DND-41 (cell line): ENCODE data around the gene MAPKAPK3.
A peak's percentile ranks its signal among the peaks of the same experiment; 100 is the strongest.

ENCODE experiments used
- ATAC-seq: fragments of 200-7000 bp; cut with Tn5 transposase; 3 replicates; pipeline ENCODE4 v1.9.1; 2021; ENCODE audit warnings: low read depth; ENCODE audit not compliant: insufficient read depth
- DNase-seq: peaks from one replicate; pipeline ENCODE4 v3.0.0-alpha.2; 2020
- H2AFZ ChIP-seq: 2 replicates; pipeline ENCODE4 v1.6.0; 2012; ENCODE audit warnings: low read depth, low read length
- H3K27ac ChIP-seq: 2 replicates; pipeline ENCODE4 v1.5.1; 2012; ENCODE audit warnings: low read length, inconsistent platforms
- H3K27me3 ChIP-seq: fragments of 200-600 bp; sonication (generic); 2 replicates; pipeline ENCODE4 v1.6.0; 2012; ENCODE audit warnings: low read length, mild to moderate bottlenecking, inconsistent platforms; ENCODE audit not compliant: insufficient read depth, poor library complexity
- H3K36me3 ChIP-seq: 2 replicates; pipeline ENCODE4 v1.5.1; 2012; ENCODE audit warnings: low read length, inconsistent platforms; ENCODE audit not compliant: insufficient read depth
- H3K4me1 ChIP-seq: 2 replicates; pipeline ENCODE4 v1.5.1; 2012; ENCODE audit warnings: mild to moderate bottlenecking, low read length; ENCODE audit not compliant: insufficient read depth
- H3K4me2 ChIP-seq: 2 replicates; pipeline ENCODE4 v1.6.0; 2012; ENCODE audit warnings: mild to moderate bottlenecking, moderate library complexity, low read length, inconsistent platforms; ENCODE audit not compliant: insufficient read depth
- H3K4me3 ChIP-seq, 2 experiments: fragments of 200-600 bp in 1 of 2; shearing (Covaris generic) in 1 of 2; 2 replicates each; pipeline ENCODE4 v1.5.1; 2012 to 2016; ENCODE audit warnings: inconsistent platforms in 2 of 2, low read length in 2 of 2, mild to moderate bottlenecking in 2 of 2, low read depth in 1 of 2, moderate library complexity in 1 of 2
- H3K79me2 ChIP-seq: 2 replicates; pipeline ENCODE4 v1.6.0; 2012; ENCODE audit warnings: low read length, inconsistent platforms; ENCODE audit not compliant: insufficient read depth
- H3K9ac ChIP-seq: 2 replicates; pipeline ENCODE4 v1.6.0; 2012; ENCODE audit warnings: low read depth, mild to moderate bottlenecking, inconsistent platforms, low read length, moderate library complexity
- H3K9me3 ChIP-seq: 2 replicates; pipeline ENCODE4 v1.5.1; 2012; ENCODE audit warnings: low read length, moderate library complexity, mild to moderate bottlenecking, inconsistent platforms; ENCODE audit not compliant: insufficient read depth, severe bottlenecking
- H4K20me1 ChIP-seq: 2 replicates; pipeline ENCODE4 v1.6.0; 2012; ENCODE audit warnings: low read length; ENCODE audit not compliant: insufficient read depth
- EZH2 ChIP-seq: IDR thresholded peaks from 3 replicates; pipeline ENCODE4 v1.6.1; 2012; ENCODE audit warnings: borderline replicate concordance, low read depth, mild to moderate bottlenecking, moderate library complexity, low read length, inconsistent platforms; ENCODE audit not compliant: severe bottlenecking
- TF ChIP-seq, protein P1 (sequence below): IDR thresholded peaks from 2 replicates; pipeline ENCODE4 v1.5.1; 2012; ENCODE audit warnings: borderline replicate concordance, low read length, moderate library complexity, mild to moderate bottlenecking; ENCODE audit not compliant: poor library complexity, severe bottlenecking; ENCODE audit errors: extremely low read depth

MAPKAPK3 gene

GRCh38 chr3:50653937-50654595, 37.1 kb downstream of the MAPKAPK3 start:
- H3K36me3 ChIP-seq = peaks cover 8% of the 10 kb centered on the region
- H3K9ac ChIP-seq = no peak overlapping the region
- no peak overlapping the region for H3K27ac ChIP-seq
- no peaks in the 10 kb centered on the region for H3K27me3 ChIP-seq
- no peak overlapping the region for H2AFZ ChIP-seq
- H3K4me2 ChIP-seq = no peak overlapping the region
- no peak overlapping the region for H3K4me3 ChIP-seq
- H3K79me2 ChIP-seq = no peaks in the 10 kb centered on the region
- DNase-seq = no peak
- no peaks in the 10 kb centered on the region for H3K9me3 ChIP-seq
- TF ChIP-seq, protein P1, sequence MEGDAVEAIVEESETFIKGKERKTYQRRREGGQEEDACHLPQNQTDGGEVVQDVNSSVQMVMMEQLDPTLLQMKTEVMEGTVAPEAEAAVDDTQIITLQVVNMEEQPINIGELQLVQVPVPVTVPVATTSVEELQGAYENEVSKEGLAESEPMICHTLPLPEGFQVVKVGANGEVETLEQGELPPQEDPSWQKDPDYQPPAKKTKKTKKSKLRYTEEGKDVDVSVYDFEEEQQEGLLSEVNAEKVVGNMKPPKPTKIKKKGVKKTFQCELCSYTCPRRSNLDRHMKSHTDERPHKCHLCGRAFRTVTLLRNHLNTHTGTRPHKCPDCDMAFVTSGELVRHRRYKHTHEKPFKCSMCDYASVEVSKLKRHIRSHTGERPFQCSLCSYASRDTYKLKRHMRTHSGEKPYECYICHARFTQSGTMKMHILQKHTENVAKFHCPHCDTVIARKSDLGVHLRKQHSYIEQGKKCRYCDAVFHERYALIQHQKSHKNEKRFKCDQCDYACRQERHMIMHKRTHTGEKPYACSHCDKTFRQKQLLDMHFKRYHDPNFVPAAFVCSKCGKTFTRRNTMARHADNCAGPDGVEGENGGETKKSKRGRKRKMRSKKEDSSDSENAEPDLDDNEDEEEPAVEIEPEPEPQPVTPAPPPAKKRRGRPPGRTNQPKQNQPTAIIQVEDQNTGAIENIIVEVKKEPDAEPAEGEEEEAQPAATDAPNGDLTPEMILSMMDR = no peak
- no peak for TF ChIP-seq EZH2
- H3K4me1 ChIP-seq = no peaks in the 10 kb centered on the region
- peaks cover 29% of the 10 kb centered on the region; the same call in 1 of the 2 replicates for H4K20me1 ChIP-seq
- ATAC-seq = peak; percentile 8; the same call in 1 of the 3 replicates

DNA sequence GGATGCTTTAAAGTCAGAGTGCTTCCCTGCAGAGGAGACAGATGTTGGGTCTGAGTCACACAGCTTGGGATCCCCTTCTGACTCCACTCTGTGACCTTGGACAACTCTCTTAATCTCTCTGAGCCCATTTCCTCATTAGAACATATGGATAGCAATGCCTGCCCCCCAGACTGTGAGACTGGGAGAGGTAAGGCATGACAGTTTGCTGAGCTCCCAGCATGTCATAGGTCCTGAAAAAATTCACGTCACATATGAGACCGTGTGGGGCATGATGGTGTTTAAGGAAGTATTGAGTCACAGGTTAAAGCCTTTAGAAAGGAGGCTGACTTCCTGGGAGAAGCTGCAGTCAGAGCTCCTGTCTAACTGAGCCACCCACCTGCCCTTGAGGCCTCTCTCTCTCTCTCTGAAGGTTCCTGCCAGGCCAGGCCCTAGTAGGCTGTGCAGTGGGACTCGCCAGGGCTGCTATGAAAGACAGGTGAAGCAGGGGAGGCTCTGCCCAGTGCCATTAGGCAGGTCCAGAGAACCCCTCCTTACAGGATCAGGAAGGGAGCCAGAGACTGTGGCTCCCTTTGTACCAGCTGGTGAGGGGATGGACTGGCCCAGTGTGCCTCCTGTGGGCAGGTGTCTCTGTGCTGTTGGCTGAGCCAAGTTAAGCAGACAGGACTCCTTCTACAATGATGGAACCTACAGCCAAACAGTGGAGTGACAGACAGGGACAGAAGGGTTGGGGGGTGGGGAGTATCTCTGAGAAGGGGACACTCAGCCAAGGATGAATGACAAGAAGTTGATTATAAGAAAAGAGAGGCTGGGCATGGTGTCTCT, 38.3 kb downstream of the MAPKAPK3 start:
- Histone ChIP-seq H3K9me3 (no peaks in the 10 kb centered on the region), H3K79me2 (no peaks in the 10 kb centered on the region), H3K4me2 (no peak overlapping the region), H3K36me3 (no peaks in the 10 kb centered on the region), H3K9ac (no peak overlapping the region), H2AFZ (no peak overlapping the region), H4K20me1 (peaks cover 20% of the 10 kb centered on the region; the same call in 1 of the 2 replicates), H3K27me3 (no peaks in the 10 kb centered on the region), H3K4me3 (no peak overlapping the region), H3K27ac (no peak overlapping the region), H3K4me1 (no peaks in the 10 kb centered on the region)
- no peak for TF ChIP-seq EZH2
- TF ChIP-seq, protein P1 = no peak
- ATAC-seq (peak; percentile 20; the same call in 2 of the 3 replicates), DNase-seq (no peak)

DNA sequence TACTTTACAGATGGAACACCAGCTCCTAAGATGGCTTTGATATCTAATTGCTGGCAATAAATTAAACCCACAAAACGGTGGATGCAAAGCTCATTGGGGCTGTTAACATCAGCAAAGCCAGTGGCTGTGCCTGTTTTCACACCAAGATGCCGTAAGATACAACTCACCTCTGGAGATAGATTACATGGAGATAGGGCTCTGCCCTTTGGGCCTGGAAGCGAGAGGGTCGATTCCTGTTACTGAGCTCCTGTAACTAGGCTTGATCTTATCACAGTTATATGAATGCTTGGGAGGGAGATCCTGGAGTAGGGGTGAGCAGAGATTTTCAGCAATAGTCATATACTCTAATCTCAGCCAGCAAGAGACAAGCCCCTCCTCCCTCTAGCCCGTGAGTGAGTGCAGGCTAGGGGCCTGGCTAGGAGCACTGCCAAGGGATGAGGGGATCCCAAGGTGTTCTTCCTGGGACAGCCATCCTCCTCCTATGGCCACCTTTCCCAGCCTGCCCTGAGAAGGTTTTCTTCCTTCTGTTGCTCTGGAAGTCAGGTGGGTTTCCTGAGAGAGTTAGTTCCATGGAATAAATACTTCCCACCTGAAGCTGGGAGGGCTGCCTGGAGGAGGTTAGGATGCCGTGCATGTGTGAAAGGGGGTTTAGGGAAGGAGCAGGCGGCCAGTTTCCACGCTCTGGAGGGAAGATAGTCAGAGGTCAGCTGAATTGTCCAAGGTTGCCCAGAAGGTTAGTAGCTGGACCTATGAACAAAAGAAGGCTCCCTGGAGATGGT, 39.7 kb downstream of the MAPKAPK3 start:
- H3K36me3 ChIP-seq = no peaks in the 10 kb centered on the region
- peaks cover 12% of the 10 kb centered on the region; the same call in 1 of the 2 replicates for H4K20me1 ChIP-seq
- ATAC-seq (no peak), DNase-seq (no peak)
- H3K9me3 ChIP-seq = no peaks in the 10 kb centered on the region
- no peaks in the 10 kb centered on the region for H3K27me3 ChIP-seq
- TF ChIP-seq, protein P1 = no peak
- TF ChIP-seq EZH2 = no peak
- no peaks in the 10 kb centered on the region for H3K4me1 ChIP-seq
- H3K79me2 ChIP-seq = no peaks in the 10 kb centered on the region
- H2AFZ ChIP-seq = no peak overlapping the region
- no peak overlapping the region for H3K9ac ChIP-seq
- H3K4me3 ChIP-seq = no peak overlapping the region
- H3K27ac ChIP-seq = no peak overlapping the region
- H3K4me2 ChIP-seq = no peak overlapping the region
